GM12801 (cell line): ENCODE measurements around the gene SESN2.

Source experiments
- CTCF ChIP-seq: IDR thresholded peaks from one replicate; pipeline ENCODE4 v1.5.1; 2011; ENCODE audit warnings: control low read depth; ENCODE audit not compliant: insufficient read length; ENCODE audit errors: extremely low read depth

Gene SESN2

GRCh38 chr1:28281608-28282425, 22.5 kb downstream of the SESN2 start:
- TF ChIP-seq CTCF = no peak

GRCh38 chr1:28282426-28283407, 23.4 kb downstream of the SESN2 start:
- TF ChIP-seq CTCF = no peak

GRCh38 chr1:28286111-28286510, 26.8 kb downstream of the SESN2 start:
- TF ChIP-seq CTCF = no peak

GRCh38 chr1:28288487-28288886, 29.2 kb downstream of the SESN2 start:
- no peak for TF ChIP-seq CTCF

GRCh38 chr1:28290851-28291250, 31.5 kb downstream of the SESN2 start:
- no peak for TF ChIP-seq CTCF

- TF ChIP-seq CTCF = no peak
Measured at GRCh38 chr1:28291711-28292110, 32.4 kb downstream of the SESN2 start.

GRCh38 chr1:28295936-28296335, 36.6 kb downstream of the SESN2 start:
- no peak for TF ChIP-seq CTCF
